Neuronal stem cell (in vitro differentiated cells): Measurements from ENCODE around the gene FAM200C. TPM values are rescaled to one million over a fixed set of nuclear protein-coding genes. Genes with fewer than 3 reads are reported as not detected.

Experiments used
- DNase-seq: peaks from one replicate; pipeline ENCODE4 v3.0.0-alpha.2; 2013; ENCODE audit warnings: low spot score
- H2AFZ ChIP-seq: one replicate; pipeline ENCODE4 v1.6.1; 2013; ENCODE audit warnings: mild to moderate bottlenecking, low read length, inconsistent platforms
- H2AK5ac ChIP-seq: 2 replicates; pipeline ENCODE4 v1.6.1; 2013; ENCODE audit warnings: low read depth, mild to moderate bottlenecking, inconsistent platforms, low read length, moderate library complexity, mixed read lengths
- H2BK120ac ChIP-seq: 2 replicates; pipeline ENCODE4 v1.6.1; 2013; ENCODE audit warnings: low read depth, mild to moderate bottlenecking, inconsistent platforms, low read length, moderate library complexity, mixed read lengths
- H2BK12ac ChIP-seq: one replicate; pipeline ENCODE4 v1.6.1; 2013; ENCODE audit warnings: low read length, inconsistent platforms
- H2BK15ac ChIP-seq: 2 replicates; pipeline ENCODE4 v1.6.1; 2013; ENCODE audit warnings: mild to moderate bottlenecking, low read length, inconsistent platforms, mixed read lengths
- H2BK5ac ChIP-seq: one replicate; pipeline ENCODE4 v1.6.1; 2013; ENCODE audit warnings: inconsistent platforms, mild to moderate bottlenecking, low read length, moderate library complexity
- H3K14ac ChIP-seq: one replicate; pipeline ENCODE4 v1.6.1; 2013; ENCODE audit warnings: low read length, inconsistent platforms
- H3K18ac ChIP-seq: 2 replicates; pipeline ENCODE4 v1.6.1; 2013; ENCODE audit warnings: low read length, inconsistent platforms
- H3K23ac ChIP-seq: 2 replicates; pipeline ENCODE4 v1.6.1; 2013; ENCODE audit warnings: low read depth, mild to moderate bottlenecking, mixed read lengths, low read length, inconsistent platforms; ENCODE audit not compliant: poor library complexity
- H3K27ac ChIP-seq: replicated peaks from 3 replicates; pipeline ENCODE4 v1.5.1; 2013; ENCODE audit warnings: low read length, inconsistent platforms
- H3K27me3 ChIP-seq, 3 experiments: 2 replicates each; pipeline ENCODE4 v1.6.1; 2013; ENCODE audit warnings: low read length in 3 of 3, mild to moderate bottlenecking in 2 of 3, inconsistent platforms in 1 of 3, low read depth in 1 of 3, mixed read lengths in 1 of 3, moderate library complexity in 1 of 3; ENCODE audit not compliant: control insufficient read depth in 3 of 3, insufficient read depth in 3 of 3
- H3K36me3 ChIP-seq, 2 donors: replicated peaks in 1 of 2; 2 replicates each; pipeline ENCODE4 v1.6.1; 2013; ENCODE audit warnings: low read length in 2 of 2; ENCODE audit not compliant: control insufficient read depth in 2 of 2, insufficient read depth in 2 of 2
- H3K4ac ChIP-seq: 2 replicates; pipeline ENCODE4 v1.6.1; 2013; ENCODE audit warnings: inconsistent platforms, mild to moderate bottlenecking, low read length, moderate library complexity
- H3K4me1 ChIP-seq, 2 donors: 1 replicate in 1 of 2; 2 replicates in 1 of 2; pipeline ENCODE4 v1.6.1; 2013; ENCODE audit warnings: low read length in 2 of 2, low read depth in 1 of 2; ENCODE audit not compliant: control insufficient read depth in 2 of 2, insufficient read depth in 1 of 2
- H3K4me2 ChIP-seq: one replicate; pipeline ENCODE4 v1.6.1; 2013; ENCODE audit warnings: mild to moderate bottlenecking, low read length, inconsistent platforms; ENCODE audit not compliant: insufficient read depth, poor library complexity, severe bottlenecking
- H3K4me3 ChIP-seq, 2 donors: 2 replicates each; pipeline ENCODE4 v1.5.1; 2013; ENCODE audit warnings: low read length in 2 of 2, mild to moderate bottlenecking in 2 of 2, inconsistent platforms in 1 of 2, moderate library complexity in 1 of 2
- H3K79me1 ChIP-seq: one replicate; pipeline ENCODE4 v1.6.1; 2013; ENCODE audit warnings: low read depth, mild to moderate bottlenecking, inconsistent platforms, low read length, moderate library complexity
- H3K9ac ChIP-seq: one replicate; pipeline ENCODE4 v1.6.1; 2013; ENCODE audit warnings: mild to moderate bottlenecking, low read depth, low read length, inconsistent platforms; ENCODE audit not compliant: poor library complexity
- H3K9me3 ChIP-seq, 2 donors: replicated peaks in 1 of 2; 2 replicates each; pipeline versions ENCODE3 to v1.6.1; 2013; ENCODE audit warnings: low read length in 2 of 2, mild to moderate bottlenecking in 2 of 2, inconsistent platforms in 1 of 2, low read depth in 1 of 2, mixed read lengths in 1 of 2, moderate library complexity in 1 of 2; ENCODE audit not compliant: control insufficient read depth in 2 of 2, insufficient read depth in 1 of 2
- H4K8ac ChIP-seq: one replicate; pipeline ENCODE4 v1.6.1; 2013; ENCODE audit warnings: low read depth, mild to moderate bottlenecking, inconsistent platforms, low read length, moderate library complexity
- H4K91ac ChIP-seq: one replicate; pipeline ENCODE4 v1.6.1; 2013; ENCODE audit warnings: low read length, low read depth, mild to moderate bottlenecking, inconsistent platforms; ENCODE audit not compliant: poor library complexity
- WGBS, 2 donors: extraction: QIAGEN DNeasy Blood & Tissue Kit; methylation state at CpG; one replicate each; pipeline ENCODE4 v1.1.7; 2013; ENCODE audit warnings: missing lambda C conversion rate in 2 of 2, mixed read lengths in 1 of 2; ENCODE audit not compliant: insufficient read length in 2 of 2, insufficient replicate concordance in 1 of 2; ENCODE audit errors: extremely low coverage in 2 of 2; 5-methylcytosine and 5-hydroxymethylcytosine counted together
- polyA plus RNA-seq, 2 experiments: library from polyadenylated mRNA; stranded (reverse); fragments of 200-250 nt; gene quantifications; one replicate each; pipeline ENCODE4 v1.2.3, GENCODE V29; 2013

The FAM200C gene
- polyA plus RNA-seq (2013, experiment 1 of 2) = 8.7 TPM
- 9.0 TPM for polyA plus RNA-seq (2013, experiment 2 of 2)

DNA sequence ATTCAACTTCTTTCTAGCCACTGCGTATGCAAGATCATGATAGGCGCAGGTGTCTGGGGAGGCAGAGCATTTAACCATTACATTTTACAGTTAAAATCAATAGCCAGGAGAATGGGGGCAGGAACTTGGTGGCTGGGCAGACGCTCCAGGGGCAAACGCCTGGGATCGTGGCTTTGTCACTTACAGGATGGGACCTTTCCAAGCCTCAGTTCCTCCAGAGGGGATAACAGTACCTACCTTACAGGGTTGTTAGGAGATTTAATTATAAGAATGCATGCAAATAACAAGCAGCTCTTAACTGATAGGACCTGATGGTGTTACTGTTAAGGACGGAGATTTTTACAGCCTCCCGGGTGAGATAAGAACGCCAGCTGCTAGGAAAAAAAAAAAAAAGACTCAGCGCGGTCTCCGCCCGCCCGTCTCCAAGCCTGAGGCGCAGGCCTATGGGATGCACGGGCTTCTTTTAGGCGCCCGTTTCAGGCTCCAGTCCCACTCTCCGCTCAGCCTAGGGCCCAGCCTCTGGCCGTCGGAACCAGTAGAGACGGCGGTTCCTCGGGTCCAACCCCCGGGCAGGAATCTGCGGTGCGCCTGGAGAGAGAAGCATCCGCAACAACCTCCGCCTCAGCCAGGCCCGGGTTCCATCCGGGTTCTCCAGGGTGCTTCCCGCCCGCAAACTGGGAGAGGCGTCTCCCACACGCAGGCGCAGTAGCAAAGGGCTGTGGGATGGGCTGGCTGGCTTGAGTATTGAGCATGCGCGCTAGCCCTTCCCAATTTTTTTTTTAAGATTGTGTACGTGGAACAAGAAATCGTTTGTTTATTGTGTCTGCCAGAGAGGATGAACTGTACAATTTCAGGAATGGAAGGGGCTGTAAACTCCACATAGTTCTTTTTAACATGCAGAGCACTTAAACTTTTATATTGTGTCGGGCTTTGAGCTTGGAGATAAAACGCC, at the start of gene FAM200C:
FAM200C (minus strand) TSS at position 653 of the 952 bp plus-strand sequence. CDS start 4,564 bp downstream, outside the sequence.
- no peak within 1 kb of the TSS for H2AK5ac ChIP-seq
- H3K9ac ChIP-seq = peak within 1 kb of the TSS; percentile 95
- no peaks in the 10 kb centered on the region for H3K9me3 ChIP-seq
- H3K23ac ChIP-seq = peak within 1 kb of the TSS; percentile 83
- H2BK15ac ChIP-seq = no peak within 1 kb of the TSS
- peak within 1 kb of the TSS; percentile 14 for H2BK5ac ChIP-seq
- peak within 1 kb of the TSS; percentile 69 for H3K27ac ChIP-seq
- peak within 1 kb of the TSS; percentile 90 for H2AFZ ChIP-seq
- no peak within 1 kb of the TSS for H3K4ac ChIP-seq
- H3K14ac ChIP-seq = no peak within 1 kb of the TSS
- no peaks in the 10 kb centered on the region for H3K27me3 ChIP-seq
- H3K18ac ChIP-seq = peak within 1 kb of the TSS; percentile 98
- peak within 1 kb of the TSS; percentile 54 for H3K4me2 ChIP-seq
- no peak within 1 kb of the TSS for H4K91ac ChIP-seq
- no peaks in the 10 kb centered on the region for H3K79me1 ChIP-seq
- peaks cover 10 to 62% of the 10 kb centered on the region in 2 donors for H3K36me3 ChIP-seq
- no peak within 1 kb of the TSS for H4K8ac ChIP-seq
- no peak within 1 kb of the TSS for H2BK120ac ChIP-seq
- peak; percentile 88 for DNase-seq
- H3K4me1 ChIP-seq = no peaks in the 10 kb centered on the region
- H2BK12ac ChIP-seq = no peak within 1 kb of the TSS
- WGBS, 2 donors = no CpG with 5 or more reads among the region's 41 CpGs
- peak within 1 kb of the TSS; percentile 61 to 94 for H3K4me3 ChIP-seq

DNA sequence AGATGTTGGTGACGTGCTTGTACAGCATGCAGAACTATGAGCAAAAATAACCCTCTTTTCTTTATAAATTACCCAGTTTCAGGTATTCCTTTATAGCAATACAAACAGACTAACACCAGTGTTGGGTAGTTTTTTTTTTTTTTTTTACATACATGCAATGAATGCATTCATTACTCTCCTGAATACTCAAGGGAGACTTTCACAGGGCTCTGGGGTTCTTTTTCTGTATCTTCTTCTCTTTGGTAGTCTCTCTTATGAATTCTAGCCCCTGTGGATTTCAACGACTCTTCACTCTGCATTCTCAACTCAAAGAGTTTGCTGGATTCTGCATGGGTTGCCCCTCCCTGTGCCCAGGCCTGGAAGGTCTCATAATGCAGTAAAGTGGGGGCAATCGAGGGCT, 49.6 kb upstream of the FAM200C start:
- no peaks in the 10 kb centered on the region for H3K79me1 ChIP-seq
- H2BK15ac ChIP-seq = no peak overlapping the region
- no peaks in the 10 kb centered on the region for H3K9me3 ChIP-seq
- no peak overlapping the region for H2BK12ac ChIP-seq
- no peaks in the 10 kb centered on the region for H3K36me3 ChIP-seq
- H3K9ac ChIP-seq = no peak overlapping the region
- no peak overlapping the region for H3K18ac ChIP-seq
- no peak for DNase-seq
- H3K27ac ChIP-seq = no peak overlapping the region
- H3K4ac ChIP-seq = no peak overlapping the region
- no peaks in the 10 kb centered on the region for H3K4me1 ChIP-seq
- no peak overlapping the region for H4K8ac ChIP-seq
- no peak overlapping the region for H2AK5ac ChIP-seq
- H2BK5ac ChIP-seq = no peak overlapping the region
- no peak overlapping the region for H2AFZ ChIP-seq
- no CpG with 5 or more reads among the region's 3 CpGs for WGBS, 2 donors
- H3K4me2 ChIP-seq = no peak overlapping the region
- H2BK120ac ChIP-seq = no peak overlapping the region
- no peak overlapping the region for H3K23ac ChIP-seq
- H4K91ac ChIP-seq = no peak overlapping the region
- H3K27me3 ChIP-seq = no peaks in the 10 kb centered on the region
- H3K4me3 ChIP-seq = no peak overlapping the region
- no peak overlapping the region for H3K14ac ChIP-seq

DNA sequence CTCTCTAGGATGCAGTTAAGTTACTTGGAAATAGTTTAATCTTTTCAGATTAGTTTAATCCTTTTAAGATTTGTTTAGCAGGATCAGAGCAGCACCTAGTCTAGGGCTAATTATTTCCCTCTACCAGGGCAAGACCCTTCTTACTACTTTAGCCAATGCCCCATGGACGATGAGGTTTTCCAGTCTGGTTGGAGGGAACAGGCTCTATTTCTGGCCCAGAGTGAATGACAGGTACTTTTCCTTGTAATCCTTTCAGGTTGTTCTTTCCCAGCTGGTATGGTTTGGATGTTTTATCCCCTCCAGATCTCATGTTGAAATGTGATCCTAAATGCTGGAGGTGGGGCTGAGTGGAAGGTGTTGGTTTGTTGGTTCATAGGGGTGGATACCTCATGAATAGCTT, 49.0 kb upstream of the FAM200C start:
- H2BK15ac ChIP-seq = no peak overlapping the region
- no peaks in the 10 kb centered on the region for H3K27me3 ChIP-seq
- no peak overlapping the region for H2BK12ac ChIP-seq
- WGBS, 2 donors = no CpG with 5 or more reads among the region's 1 CpG
- no peak overlapping the region for H3K4ac ChIP-seq
- no peaks in the 10 kb centered on the region for H3K36me3 ChIP-seq
- no peak for DNase-seq
- H2BK120ac ChIP-seq = no peak overlapping the region
- no peak overlapping the region for H3K14ac ChIP-seq
- H3K4me1 ChIP-seq = no peaks in the 10 kb centered on the region
- no peak overlapping the region for H3K4me3 ChIP-seq
- H3K9ac ChIP-seq = no peak overlapping the region
- H3K27ac ChIP-seq = no peak overlapping the region
- no peak overlapping the region for H4K8ac ChIP-seq
- no peak overlapping the region for H2AK5ac ChIP-seq
- no peak overlapping the region for H4K91ac ChIP-seq
- H2AFZ ChIP-seq = no peak overlapping the region
- no peak overlapping the region for H3K4me2 ChIP-seq
- no peak overlapping the region for H2BK5ac ChIP-seq
- H3K18ac ChIP-seq = no peak overlapping the region
- no peak overlapping the region for H3K23ac ChIP-seq
- H3K79me1 ChIP-seq = no peaks in the 10 kb centered on the region
- no peaks in the 10 kb centered on the region for H3K9me3 ChIP-seq

DNA sequence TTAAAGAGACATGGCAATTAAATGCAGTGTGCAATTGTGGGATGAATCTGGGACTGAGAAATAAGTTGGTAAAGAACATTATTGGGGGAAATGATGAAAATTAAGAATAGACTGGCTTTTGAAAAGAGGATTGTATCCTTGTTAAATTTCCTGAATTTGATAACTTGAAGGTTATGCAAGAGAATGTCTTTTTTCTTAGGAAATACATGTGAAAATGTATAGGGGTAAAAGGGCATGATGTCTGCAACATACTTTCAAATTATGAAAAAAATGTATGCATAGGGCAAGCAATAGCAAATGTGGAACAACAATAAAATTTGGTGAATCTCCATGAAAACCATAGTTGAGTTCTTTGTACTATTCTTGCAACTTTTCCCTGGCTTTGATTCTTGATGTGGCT, 45.9 kb upstream of the FAM200C start:
- H3K4me1 ChIP-seq = peaks cover 4 to 5% of the 10 kb centered on the region in 2 donors
- H4K8ac ChIP-seq = no peak overlapping the region
- H2AK5ac ChIP-seq = no peak overlapping the region
- no peak overlapping the region for H2BK12ac ChIP-seq
- no peaks in the 10 kb centered on the region for H3K79me1 ChIP-seq
- H2AFZ ChIP-seq = no peak overlapping the region
- H3K9ac ChIP-seq = no peak overlapping the region
- H3K23ac ChIP-seq = no peak overlapping the region
- H3K18ac ChIP-seq = no peak overlapping the region
- no peak overlapping the region for H2BK120ac ChIP-seq
- H3K9me3 ChIP-seq = no peaks in the 10 kb centered on the region
- H3K27me3 ChIP-seq = no peaks in the 10 kb centered on the region
- no peak overlapping the region for H3K27ac ChIP-seq
- no peak overlapping the region for H3K4me2 ChIP-seq
- no peak overlapping the region for H4K91ac ChIP-seq
- no peak overlapping the region for H3K4ac ChIP-seq
- DNase-seq = no peak
- no peak overlapping the region for H2BK15ac ChIP-seq
- no peaks in the 10 kb centered on the region for H3K36me3 ChIP-seq
- H3K4me3 ChIP-seq = no peak overlapping the region
- no peak overlapping the region for H2BK5ac ChIP-seq
- no peak overlapping the region for H3K14ac ChIP-seq
